Right lobe of liver (tissue), 4 donors: ENCODE data around the gene CDON.

Experiments
- CTCF ChIP-seq, 4 donors: fragments of 200-600 bp in 3 of 4; fragments of 450-650 bp in 1 of 4; IDR thresholded peaks; one replicate each; pipeline versions ENCODE4 v1.5.1 to v1.8.0; 2016 to 2022; ENCODE audit warnings: antibody characterized with exemption in 4 of 4, mild to moderate bottlenecking in 2 of 4
- POLR2A ChIP-seq: fragments of 450-650 bp; IDR thresholded peaks from one replicate; pipeline ENCODE4 v1.6.1; 2017; ENCODE audit warnings: antibody characterized with exemption, mild to moderate bottlenecking
- donor health status: DM: no; HTN: no; CAD: no.
- donor health status: DM: no; HTN: no; CAD: no.
- donor health status: DM: no; HTN: yes; CAD: no.

- TF ChIP-seq CTCF (IDR thresholded peaks at IDR 0.05) (no peak), POLR2A (no peak)
These were observed 23.6 kb upstream of the CDON start for GRCh38 chr11:126086248-126086647.
